Endometrial microvascular endothelial cells (primary cell): ENCODE results near the gene FRMD1. TPM values are rescaled to one million over a fixed set of nuclear protein-coding genes. Genes with fewer than 3 reads are reported as not detected.

Experiments
- in situ Hi-C: cut with HindIII; loops from 2 replicates; pipeline ENCODE4 v1.10.0; 2017; ENCODE audit warnings: low sequenced_read_pairs, low pct_unique_long_range_greater_than_20kb; ENCODE audit errors: inconsistent ontology term
- total RNA-seq: library from RNA; depleted of rRNA; stranded (reverse); fragments of >200 nt; gene quantifications from one replicate; pipeline ENCODE4 v1.2.3, GENCODE V29; 2015; ENCODE audit errors: inconsistent ontology term

Gene FRMD1
- total RNA-seq, 1 donor from 2014 or later, result not detected

DNA sequence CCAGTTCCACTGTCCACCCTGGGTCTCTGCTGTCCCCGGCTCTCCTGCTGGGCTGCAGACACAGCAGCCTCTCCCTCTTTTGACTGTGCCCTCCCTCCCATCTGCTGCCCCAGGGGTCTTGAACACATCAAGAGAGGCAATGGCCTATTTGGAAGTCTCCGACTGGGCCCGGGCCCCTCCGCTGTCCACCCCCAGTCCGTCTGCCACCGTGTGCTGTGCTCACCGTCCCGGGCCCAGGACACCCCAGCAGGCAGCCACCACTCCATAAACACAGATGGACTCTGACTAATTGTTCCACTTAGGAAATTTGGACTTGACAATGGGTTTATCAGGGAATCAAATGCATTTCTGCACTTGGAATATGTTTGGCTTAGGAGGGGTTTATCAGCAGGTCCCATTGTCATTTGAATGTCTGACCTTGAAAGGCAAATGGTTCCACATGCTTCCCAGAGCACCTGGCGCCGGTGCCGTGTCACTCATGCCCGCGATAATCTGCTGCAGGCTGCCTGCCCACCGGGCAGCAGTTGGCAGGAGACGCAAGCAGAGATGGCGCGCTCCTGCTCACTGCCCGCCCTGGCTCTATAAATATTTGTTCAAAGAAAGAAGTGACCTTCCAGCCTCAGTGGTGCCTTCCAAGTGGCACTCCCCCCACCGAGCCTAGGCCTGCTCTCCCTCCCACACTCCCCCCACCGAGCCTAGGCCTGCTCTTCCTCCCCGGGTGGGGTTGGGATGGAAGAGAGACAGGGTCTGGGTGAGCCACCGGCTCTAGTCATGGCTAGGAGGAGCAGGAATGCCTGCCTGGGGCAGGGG, 18.8 kb upstream of the FRMD1 start:
- in situ Hi-C loops, result no loop called here

DNA sequence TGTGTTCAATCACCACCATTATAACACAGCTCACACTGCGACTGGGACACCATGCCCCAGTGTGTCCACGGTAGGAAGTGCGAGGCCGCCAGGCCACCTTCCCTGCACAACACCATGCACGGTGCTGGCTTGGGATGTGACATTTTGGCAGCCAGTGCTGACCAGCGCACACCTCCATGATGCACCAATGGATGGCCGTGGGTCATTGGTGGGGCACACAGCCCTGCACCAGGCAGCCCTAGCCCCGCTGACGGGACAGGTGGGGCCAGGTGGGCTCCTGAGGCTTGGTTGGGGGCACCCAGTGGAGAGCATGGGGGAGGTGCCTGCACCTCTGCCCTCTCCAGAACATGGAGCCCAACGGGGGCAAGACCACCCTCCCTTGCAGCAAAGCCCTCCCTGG, 18.2 kb upstream of the FRMD1 start:
- in situ Hi-C loops, result no loop called here

- in situ Hi-C loops, result no loop called here
These were observed 17.3 kb upstream of the FRMD1 start for GRCh38 chr6:168096271-168096764.

- in situ Hi-C loops, result no loop called here
These were observed 16.8 kb upstream of the FRMD1 start for GRCh38 chr6:168095716-168096250.

- in situ Hi-C loops, result no loop called here
These were observed 16.2 kb upstream of the FRMD1 start for GRCh38 chr6:168095171-168095691.

GRCh38 chr6:168093634-168094033, 14.6 kb upstream of the FRMD1 start:
- in situ Hi-C loops, result no loop called here

GRCh38 chr6:168093071-168093505, 14.1 kb upstream of the FRMD1 start:
- in situ Hi-C loops, result no loop called here

GRCh38 chr6:168092541-168092940, 13.5 kb upstream of the FRMD1 start:
- in situ Hi-C loops, result no loop called here

DNA sequence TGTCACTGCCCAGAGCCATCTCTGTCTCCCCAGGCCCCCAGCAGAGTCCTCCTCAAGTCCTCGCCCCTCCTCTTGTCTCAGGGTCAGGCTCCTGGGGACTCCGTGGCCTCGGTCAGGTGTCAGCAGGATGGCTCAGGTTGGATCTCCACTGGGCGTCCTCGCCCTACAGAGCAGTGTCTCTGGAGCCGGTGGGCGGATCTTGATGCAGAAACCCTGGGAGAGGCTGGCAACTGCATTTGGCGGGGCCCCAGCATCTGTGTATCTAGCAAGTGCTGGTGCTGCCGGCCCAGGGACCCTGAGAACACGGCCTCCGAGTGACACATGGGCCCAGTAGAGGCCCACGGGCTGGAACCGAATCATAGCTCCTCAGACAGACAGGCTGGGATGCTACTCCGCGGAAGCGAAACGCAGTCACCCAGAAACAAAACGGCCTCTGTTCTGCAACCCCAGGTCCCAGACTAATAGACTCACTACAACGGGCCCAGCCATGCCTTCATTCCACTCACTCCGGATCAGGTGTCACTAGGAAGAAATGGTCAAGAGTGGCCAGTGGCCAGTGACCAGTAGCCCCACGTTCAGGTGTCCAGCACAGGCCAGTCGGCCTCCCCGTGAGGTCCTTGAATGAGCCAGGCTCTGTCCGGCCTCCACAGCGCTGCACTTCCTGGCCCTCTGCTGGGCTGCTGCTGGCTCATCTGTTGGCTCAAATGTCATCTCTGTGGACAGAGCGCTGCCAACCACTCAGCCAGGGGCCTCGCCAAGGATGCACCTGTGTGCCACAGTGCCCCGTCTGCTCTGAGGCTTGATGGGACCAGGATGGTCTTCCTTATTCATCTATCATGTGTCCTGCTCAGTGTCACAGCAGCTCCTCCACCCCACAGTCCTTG, 12.6 kb upstream of the FRMD1 start:
- in situ Hi-C loops, result no loop called here

- in situ Hi-C loops, result no loop called here
These were observed 11.7 kb upstream of the FRMD1 start for GRCh38 chr6:168090706-168091105.

GRCh38 chr6:168090064-168090690, 11.2 kb upstream of the FRMD1 start:
- in situ Hi-C loops, result no loop called here

GRCh38 chr6:168089186-168090063, 10.4 kb upstream of the FRMD1 start:
- in situ Hi-C loops, result no loop called here

DNA sequence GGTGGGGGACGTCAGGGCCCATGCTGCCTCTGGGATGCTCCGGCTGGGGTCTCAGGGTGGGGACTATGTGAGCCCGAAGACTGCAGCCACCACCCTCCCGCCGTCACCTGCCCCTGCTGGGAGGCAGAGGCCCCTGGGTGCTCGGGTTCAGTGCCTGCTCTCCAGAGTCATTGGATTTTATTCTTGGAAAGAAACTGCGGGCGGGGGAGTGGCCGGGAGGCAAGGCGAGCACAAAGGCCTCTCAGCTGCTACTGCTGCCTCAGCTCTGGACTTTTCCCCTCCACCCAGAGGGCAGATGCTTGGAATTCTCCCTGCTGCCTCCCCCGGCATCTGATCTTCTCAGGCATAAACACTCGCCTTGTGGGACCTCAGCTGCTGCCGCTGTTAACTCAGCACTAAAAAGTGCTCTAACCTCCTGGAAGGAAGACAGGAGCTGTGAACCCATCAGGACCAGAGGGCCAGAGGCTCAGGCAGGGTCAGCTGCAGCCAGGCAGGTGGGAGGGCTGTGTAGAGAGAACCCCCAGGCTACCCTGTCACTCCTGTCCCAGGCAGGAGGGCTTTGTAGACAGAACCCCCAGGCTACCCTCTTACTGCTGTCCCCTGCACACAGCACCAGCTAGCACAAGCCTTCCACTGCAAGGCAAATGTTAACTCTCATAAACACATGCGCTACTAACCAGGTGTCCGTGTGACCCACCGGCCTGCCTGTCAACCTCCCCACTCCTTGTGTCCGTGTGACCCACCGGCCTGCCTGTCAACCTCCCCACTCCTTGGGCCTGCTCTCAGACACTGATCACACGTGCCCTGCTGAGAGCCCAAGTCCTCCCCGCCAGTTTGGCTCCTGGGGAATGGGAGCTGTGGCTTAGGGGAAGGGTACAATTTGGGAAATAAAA, 9.4 kb upstream of the FRMD1 start:
- in situ Hi-C loops, result no loop called here

- in situ Hi-C loops, result no loop called here
These were observed 8.6 kb upstream of the FRMD1 start for GRCh38 chr6:168087436-168088160.

DNA sequence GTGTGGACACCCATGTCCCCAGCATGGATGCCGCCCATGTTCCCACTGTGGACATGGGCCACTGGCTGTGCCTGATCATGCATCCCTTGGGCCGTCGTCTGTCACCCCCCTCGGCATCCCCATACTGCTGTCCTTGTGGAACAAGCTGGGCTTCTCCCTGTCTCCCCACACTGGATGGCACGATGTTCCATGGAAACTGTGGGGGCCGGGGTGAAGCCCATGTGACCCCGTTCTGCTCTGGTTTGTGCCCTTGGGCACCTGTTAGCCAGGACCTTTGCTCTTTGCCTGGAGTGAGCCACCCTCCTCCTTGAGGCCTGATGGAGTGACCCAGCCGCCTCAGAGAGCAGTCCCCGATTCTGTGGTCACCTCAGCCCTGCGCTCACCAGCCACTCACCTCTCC, 7.6 kb upstream of the FRMD1 start:
- in situ Hi-C loops, result no loop called here

- in situ Hi-C loops, result no loop called here
These were observed 7.1 kb upstream of the FRMD1 start for GRCh38 chr6:168086066-168086465.
